Measurements from ENCODE around the gene UBE2E2.
"Not testable (repeated sequence)": the region's sequence is repeated elsewhere in the genome, so short reads cannot be mapped to it uniquely, and the experiment has no call there.

UBE2E2 gene

GRCh38 chr3:23172059-23172458 is 31.1 kb upstream of the UBE2E2 start:
- TF ChIP-seq, protein P1, sequence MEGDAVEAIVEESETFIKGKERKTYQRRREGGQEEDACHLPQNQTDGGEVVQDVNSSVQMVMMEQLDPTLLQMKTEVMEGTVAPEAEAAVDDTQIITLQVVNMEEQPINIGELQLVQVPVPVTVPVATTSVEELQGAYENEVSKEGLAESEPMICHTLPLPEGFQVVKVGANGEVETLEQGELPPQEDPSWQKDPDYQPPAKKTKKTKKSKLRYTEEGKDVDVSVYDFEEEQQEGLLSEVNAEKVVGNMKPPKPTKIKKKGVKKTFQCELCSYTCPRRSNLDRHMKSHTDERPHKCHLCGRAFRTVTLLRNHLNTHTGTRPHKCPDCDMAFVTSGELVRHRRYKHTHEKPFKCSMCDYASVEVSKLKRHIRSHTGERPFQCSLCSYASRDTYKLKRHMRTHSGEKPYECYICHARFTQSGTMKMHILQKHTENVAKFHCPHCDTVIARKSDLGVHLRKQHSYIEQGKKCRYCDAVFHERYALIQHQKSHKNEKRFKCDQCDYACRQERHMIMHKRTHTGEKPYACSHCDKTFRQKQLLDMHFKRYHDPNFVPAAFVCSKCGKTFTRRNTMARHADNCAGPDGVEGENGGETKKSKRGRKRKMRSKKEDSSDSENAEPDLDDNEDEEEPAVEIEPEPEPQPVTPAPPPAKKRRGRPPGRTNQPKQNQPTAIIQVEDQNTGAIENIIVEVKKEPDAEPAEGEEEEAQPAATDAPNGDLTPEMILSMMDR (IDR thresholded peaks at IDR 0.05; ENCODE audit: low read depth, low read length, missing control alignments): no peak
- DNase-seq (ENCODE audit: extremely low read depth, low read depth): no peak
- H3K4me3 ChIP-seq (replicated peaks; ENCODE audit: low read depth, low read length): no peak overlapping the region

DNA sequence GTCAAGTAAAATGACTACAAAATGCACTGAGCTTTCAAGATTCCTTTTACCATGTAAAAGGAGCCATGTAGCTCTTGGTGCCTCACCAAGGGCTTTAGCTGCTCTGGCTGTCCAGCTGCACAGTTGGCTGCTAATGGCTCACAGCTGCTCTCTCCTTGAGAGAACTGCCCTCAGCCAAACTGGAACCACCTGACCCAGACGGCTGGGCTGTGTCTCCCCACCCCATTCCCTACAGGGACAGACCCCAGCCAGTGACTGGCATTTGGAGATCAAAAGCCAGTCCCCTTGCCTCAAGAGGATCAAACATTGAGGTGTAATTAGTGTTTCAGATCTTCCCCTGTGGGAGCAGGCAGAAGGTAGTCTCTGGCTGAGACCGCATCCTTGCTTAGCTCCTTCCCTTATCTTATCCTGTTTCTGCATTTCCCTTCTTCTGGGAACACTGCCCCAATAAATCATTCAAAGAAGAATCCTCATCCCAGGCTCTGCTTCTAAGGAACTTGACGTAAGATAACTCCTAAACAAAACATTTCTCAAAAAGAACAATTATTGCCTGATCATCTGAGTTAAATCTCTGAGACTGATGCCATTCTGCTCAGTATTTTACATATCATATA is 28.6 kb upstream of the UBE2E2 start:
- DNase-seq (ENCODE audit: extremely low read depth, low read depth): no peak
- TF ChIP-seq, protein P1 (IDR thresholded peaks at IDR 0.05; ENCODE audit: low read depth, low read length, missing control alignments): no peak
- no peak overlapping the region for H3K4me3 ChIP-seq (replicated peaks; ENCODE audit: low read depth, low read length)

DNA sequence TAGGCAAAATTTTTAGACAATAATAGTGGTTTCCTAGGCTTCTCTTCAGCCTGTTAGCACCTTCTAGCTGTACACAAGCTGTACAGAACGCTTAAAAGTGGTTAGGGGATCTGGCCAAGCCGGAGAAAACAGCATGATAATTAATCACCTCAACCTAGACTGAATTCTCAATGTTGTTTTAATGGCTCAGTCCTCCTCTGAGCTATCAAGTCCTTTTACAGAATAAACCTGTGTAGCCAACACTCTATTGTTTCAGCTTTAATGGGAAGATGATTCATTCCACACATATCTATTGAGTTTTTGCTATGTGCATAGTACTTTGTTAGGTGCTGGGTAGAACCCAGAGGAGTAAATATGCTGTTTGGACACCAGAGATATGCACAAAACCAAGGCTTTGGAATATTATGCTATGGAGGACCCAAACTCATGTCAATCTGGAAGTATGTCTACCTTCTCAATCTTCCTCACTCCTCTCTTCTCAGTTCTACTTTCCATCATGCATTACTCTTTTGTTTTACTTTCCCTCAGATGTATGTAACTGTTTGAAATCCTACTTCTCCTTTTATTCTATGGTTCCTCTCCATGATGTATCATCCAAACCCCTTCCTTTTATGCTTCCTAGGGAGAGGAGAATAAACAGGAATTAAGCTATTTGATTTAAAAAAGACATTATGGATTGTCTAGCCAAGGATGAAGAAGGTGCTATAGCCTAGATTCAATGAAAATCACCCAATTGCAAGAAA is 27.6 kb upstream of the UBE2E2 start:
- DNase-seq (ENCODE audit: extremely low read depth, low read depth): no peak
- TF ChIP-seq, protein P1 (IDR thresholded peaks at IDR 0.05; ENCODE audit: low read depth, low read length, missing control alignments): no peak
- H3K4me3 ChIP-seq (replicated peaks; ENCODE audit: low read depth, low read length): no peak overlapping the region

- DNase-seq (ENCODE audit: extremely low read depth, low read depth); H3K4me3 ChIP-seq (replicated peaks; ENCODE audit: low read depth, low read length): not testable (repeated sequence)
Measured at GRCh38 chr3:23176839-23177238, 26.3 kb upstream of the UBE2E2 start.

GRCh38 chr3:23182996-23183513 is 20.1 kb upstream of the UBE2E2 start:
- no peak for DNase-seq (ENCODE audit: extremely low read depth, low read depth)
- H3K4me3 ChIP-seq (replicated peaks; ENCODE audit: low read depth, low read length): no peak overlapping the region
- TF ChIP-seq, protein P1 (IDR thresholded peaks at IDR 0.05; ENCODE audit: low read depth, low read length, missing control alignments): no peak

DNA sequence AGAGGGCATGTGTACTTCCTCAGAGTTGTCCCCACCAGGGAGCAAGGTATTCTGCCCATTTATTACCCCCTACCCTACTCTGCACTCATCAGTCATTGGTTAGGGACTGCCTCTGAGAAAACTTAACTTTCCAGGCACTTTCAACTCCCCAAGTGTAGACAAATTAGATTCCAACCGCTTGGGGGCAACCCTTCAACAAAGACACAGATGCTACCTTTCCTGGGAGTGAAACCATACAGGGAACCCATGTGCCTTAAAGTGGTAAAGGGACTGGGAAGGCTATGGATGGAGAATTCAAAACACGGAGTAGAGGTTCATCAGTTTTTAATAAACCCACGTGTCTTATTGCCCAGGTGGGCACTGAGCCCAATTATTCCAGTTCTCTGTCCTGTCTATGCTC is 19.4 kb upstream of the UBE2E2 start:
- TF ChIP-seq, protein P1 (IDR thresholded peaks at IDR 0.05; ENCODE audit: low read depth, low read length, missing control alignments): peak; percentile 57
- DNase-seq (ENCODE audit: extremely low read depth, low read depth): peak; percentile 30
- H3K4me3 ChIP-seq (replicated peaks; ENCODE audit: low read depth, low read length): no peak overlapping the region

DNA sequence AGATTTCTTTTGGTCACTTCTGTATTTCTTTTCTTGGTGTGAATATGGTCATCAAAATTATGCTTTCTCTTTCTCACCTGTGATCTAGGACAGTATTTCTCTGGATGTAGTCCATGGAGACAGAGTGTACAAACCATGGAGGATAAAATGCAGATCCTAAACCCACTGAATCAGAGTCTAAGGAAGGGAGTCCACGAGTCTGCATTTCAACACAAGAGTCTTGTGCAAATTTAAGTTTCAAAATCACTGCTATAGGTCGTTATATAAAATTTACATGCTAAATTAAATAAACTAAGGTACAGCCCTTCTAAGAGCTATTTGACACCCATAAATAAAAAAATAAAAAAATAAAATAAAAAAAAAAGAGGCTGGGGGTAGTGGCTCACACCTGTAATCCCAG is 17.3 kb upstream of the UBE2E2 start:
- DNase-seq (ENCODE audit: extremely low read depth, low read depth): no peak
- no peak overlapping the region for H3K4me3 ChIP-seq (replicated peaks; ENCODE audit: low read depth, low read length)
- TF ChIP-seq, protein P1 (IDR thresholded peaks at IDR 0.05; ENCODE audit: low read depth, low read length, missing control alignments): no peak

Measured in HFF-Myc (cell line).